Raji (cell line): Measurements from ENCODE around the gene CPNE5.

ENCODE experiments used
- POLR2A ChIP-seq: IDR thresholded peaks from 2 replicates; pipeline ENCODE4 v1.6.1; 2011; ENCODE audit warnings: low read depth, low read length, control low read depth; ENCODE audit not compliant: insufficient read depth

Gene CPNE5

DNA sequence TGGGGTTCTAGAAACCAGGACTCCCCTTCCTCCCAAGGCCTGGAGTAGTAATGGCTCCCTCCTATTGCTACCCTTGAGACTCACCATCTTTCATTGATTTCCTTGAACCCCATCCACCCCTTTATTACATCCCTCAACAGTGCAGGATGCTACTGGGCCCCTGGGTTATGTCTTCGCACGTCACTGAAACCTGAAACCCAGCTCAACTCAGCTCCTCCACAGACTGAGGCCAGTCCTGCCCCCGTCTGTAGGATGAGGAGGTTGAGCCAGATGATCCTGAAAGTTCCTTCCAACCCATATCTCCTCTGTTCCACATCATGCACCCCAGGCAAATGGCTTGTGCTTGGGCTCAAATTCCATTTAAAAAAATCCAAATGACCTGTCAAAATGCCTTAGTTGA is 21.4 kb downstream of the CPNE5 start:
- TF ChIP-seq POLR2A: no peak

- TF ChIP-seq POLR2A: no peak
These were observed 21.9 kb downstream of the CPNE5 start for GRCh38 chr6:36817176-36817817.

GRCh38 chr6:36815962-36816735 is 23.1 kb downstream of the CPNE5 start:
- no peak for TF ChIP-seq POLR2A

- TF ChIP-seq POLR2A: no peak
These were observed 25.0 kb downstream of the CPNE5 start for GRCh38 chr6:36814249-36814648.

DNA sequence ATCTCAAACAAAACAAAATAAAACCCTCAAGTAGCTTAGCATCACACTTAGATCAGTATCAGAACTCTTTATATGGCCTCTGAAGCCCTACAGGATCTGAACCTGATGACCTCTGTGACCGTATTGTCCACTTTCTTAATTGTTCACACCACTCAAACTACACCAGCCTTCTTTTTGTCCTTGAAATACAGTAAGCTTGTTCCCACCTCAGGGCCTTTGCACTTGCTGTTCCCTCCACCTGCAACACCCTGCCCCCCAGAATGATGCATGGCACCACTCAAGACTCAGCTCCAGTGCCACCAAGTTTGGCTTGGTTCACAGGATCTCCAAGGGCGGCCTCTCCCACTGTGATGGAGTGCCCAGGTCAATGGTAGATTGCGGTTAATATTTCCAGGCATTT is 25.7 kb downstream of the CPNE5 start:
- TF ChIP-seq POLR2A: no peak

DNA sequence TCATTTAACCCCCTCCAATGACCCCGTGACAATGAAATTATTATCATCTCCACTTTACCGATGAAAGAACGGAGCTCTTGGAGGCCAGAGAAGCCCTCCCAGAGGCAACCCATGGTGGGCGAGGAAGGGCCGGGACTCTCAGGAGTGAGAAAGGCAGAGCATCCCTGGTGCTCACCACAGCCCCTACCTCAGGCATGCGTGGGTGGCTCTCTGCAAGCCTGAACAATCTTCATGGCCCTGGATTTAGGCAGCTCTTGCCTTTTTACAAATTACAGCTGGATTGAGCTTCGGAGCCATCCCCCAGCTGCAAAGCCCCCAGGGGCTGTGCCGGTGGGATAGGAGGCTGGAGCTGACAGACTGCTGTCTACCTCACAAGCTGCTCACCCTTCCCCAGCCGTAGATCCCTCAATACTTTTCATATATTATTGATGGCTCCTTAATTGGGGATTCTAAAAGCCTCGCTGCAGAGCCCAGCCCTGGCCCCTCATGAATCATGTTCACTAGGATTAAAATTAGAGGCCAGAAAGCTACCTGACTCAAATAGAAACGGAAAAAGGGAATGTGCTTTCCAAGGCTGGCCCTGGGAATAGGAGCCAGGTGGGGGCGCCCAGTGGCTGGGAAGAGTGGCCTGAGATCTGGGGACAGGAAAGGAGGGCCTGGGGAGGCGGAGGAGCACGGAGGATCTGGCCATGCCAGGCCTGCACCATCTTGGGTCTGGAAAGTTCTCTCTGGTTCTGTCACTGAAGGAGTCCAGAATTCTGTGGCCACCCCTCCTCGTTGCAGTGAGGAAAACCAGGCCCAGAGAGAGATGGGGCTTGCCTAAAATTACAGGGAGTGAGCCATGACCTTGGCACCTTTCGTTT is 29.1 kb downstream of the CPNE5 start:
- TF ChIP-seq POLR2A: no peak

DNA sequence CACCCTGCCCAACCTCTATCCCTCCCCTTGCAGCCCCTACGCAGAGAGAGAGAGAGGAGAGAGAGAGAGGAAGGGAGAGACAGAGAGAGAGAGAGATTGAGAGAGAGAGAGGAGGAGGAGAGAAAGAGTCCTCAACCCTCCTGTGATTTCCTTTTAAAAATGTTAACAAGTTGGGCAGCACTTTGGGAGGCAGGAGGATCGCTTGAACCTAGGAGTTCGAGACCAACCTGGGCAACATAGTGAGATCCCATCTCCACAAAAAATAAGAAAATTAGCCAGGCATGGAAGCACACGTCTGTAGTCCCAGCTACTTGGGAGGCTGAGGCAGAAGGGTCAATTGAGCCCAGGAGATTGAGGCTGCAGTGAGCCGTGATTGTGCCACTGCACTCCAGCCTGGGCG is 30.1 kb downstream of the CPNE5 start:
- TF ChIP-seq POLR2A: no peak

- TF ChIP-seq POLR2A: no peak
These were observed 30.6 kb downstream of the CPNE5 start for GRCh38 chr6:36808634-36809033.

DNA sequence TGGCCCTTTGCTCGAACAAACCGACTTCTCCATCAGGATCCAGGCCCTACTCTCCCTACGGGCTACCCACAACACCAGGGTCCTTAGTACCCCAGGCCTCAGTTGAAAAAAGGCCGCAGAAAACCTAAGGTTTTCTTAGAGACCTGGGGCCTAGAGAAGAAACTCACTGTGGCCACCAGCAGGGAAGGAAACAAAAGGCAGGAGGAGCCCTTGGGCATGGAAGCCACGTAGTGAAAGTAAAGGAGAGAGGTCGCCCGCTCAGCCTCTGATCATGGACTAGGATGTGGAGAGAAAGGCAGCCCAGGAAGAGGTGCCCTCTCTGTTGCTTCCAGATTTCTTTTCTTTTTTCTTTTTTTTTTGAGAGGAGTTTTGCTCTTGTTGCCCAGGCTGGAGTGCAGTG is 31.5 kb downstream of the CPNE5 start:
- no peak for TF ChIP-seq POLR2A

DNA sequence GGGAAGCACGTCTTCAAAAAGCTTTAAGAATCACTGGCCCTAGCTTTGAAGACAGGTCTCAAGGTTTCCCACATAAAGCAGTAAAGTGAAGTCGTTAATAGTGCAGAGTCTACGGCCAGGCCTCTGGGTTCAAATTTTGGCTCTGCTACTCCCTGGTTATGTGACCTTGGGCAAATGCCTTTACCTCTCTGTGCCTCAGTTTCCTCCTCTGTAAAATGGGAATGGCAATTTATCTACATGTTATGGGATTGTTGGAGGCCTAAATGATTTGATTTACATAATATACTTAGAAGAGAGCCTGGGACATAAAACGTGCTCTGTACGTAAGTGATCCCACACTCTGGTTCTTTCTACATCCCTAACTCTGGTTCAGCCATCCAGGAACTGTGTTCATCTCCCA is 32.1 kb downstream of the CPNE5 start:
- TF ChIP-seq POLR2A: no peak

- TF ChIP-seq POLR2A: no peak
These were observed 33.3 kb downstream of the CPNE5 start for GRCh38 chr6:36805917-36806316.

- TF ChIP-seq POLR2A: no peak
These were observed 34.0 kb downstream of the CPNE5 start for GRCh38 chr6:36805096-36805797.

DNA sequence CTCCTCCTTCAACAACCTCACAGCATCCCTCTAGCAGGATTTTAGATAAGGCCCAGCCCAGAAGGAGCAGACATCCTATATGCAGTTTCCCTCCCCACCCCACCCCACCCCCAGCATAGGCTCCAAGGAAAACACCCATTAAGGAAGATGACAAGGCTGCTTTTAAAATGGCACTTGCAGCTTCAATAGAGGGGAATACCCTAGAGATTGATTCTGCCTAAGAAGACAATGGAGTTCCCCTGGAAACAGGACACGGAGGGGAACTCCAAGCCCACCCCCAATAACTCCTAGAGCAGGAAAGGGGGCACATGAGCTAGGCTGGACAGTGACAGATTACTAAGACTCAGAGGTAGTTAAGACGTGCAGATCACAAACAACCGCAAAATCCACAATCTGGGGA is 34.7 kb downstream of the CPNE5 start:
- no peak for TF ChIP-seq POLR2A

GRCh38 chr6:36803908-36804307 is 35.3 kb downstream of the CPNE5 start:
- no peak for TF ChIP-seq POLR2A

DNA sequence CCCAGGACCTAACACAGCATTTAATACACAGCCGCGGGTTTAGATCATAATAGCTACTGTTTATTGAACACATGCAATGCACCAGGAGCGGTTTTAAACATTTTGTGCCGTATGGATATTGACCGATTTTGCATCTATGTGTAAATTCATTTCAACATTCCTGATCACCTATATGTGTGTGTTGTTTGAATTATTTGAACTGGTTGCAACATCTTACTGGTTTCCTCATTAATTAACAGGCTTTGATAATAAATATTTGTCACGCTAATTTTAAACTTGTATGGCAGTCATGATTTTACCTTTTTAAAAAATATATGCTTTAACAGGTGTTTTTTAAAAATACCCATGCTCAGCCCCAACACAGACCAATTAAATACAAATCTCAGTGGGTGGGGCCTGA is 35.8 kb downstream of the CPNE5 start:
- TF ChIP-seq POLR2A: no peak

GRCh38 chr6:36800223-36801076 is 38.8 kb downstream of the CPNE5 start:
- no peak for TF ChIP-seq POLR2A
